HG02870 (cell line): ENCODE measurements around the gene MYL6B.

ENCODE experiments used
- ATAC-seq: cut with Tn5 transposase; IDR thresholded peaks from one replicate; pipeline ENCODE4 v1.9.1; 2021; ENCODE audit warnings: mild to moderate bottlenecking, moderate library complexity; ENCODE audit not compliant: unreplicated experiment

Gene MYL6B

GRCh38 chr12:56121204-56121870 is 31.1 kb upstream of the MYL6B start:
- no peak for ATAC-seq

- no peak for ATAC-seq
Observed at GRCh38 chr12:56122637-56123036, 29.8 kb upstream of the MYL6B start.

DNA sequence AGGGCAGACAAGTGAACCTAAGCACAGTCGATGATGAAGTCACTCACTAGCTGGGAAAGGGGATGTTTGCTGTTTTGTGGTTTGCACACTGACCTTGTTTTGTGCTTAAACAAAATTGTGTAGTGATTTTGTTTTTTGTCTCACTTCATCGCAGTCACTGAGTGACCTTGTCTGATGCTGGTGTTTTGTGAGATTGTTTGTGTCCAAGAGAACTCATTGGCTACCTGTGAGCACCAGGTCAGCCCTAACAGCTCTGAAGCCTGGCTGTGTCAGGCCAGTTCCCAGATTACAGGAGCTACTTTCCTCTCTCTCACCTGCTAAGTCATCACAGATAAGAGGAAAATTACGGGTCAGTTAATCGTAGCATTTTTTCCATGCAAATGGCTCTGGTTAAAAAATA is 28.3 kb upstream of the MYL6B start:
- ATAC-seq = no peak

DNA sequence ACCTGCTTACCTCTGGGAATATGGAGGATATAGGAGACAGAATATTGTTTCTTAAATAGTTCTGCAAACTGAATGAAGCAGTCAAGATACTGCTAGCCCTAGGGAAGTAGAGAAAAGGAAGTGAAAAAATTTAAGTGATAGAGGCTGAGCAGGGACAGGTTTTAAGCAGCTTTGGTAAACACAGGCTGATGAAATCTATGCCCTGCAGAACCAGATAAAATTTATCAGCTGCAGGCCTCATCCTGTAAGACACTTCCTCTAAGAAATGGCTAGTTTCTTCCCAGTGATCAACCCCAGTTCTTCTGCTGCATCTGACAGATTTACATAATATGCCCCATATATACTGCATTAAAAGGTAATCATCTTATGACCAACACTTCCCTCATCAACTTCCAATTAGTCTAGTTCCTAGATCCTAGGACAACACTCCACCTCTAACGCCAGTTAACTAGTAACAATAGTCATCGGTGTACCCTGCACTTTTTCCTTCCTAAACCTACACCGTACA is 25.6 kb upstream of the MYL6B start:
- ATAC-seq = no peak

DNA sequence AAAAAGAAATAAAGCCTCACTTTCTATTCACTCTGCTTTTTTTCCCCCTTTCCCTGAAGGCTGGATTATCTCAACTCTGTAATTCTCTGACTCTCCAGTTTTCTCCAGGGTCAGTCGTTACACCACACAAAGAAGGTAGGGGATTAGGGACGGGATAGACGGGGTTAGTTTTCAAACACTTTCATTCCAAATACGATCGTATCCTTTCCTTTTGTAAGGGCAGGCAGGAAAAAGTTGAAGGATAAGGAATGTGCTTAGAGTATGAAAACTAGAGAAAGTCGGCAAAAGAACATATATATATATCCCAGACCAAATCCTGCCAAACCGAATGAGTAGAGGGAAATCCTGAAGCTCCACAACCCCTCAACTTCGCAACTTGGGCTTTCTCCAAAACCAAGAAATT is 24.9 kb upstream of the MYL6B start:
- no peak for ATAC-seq

DNA sequence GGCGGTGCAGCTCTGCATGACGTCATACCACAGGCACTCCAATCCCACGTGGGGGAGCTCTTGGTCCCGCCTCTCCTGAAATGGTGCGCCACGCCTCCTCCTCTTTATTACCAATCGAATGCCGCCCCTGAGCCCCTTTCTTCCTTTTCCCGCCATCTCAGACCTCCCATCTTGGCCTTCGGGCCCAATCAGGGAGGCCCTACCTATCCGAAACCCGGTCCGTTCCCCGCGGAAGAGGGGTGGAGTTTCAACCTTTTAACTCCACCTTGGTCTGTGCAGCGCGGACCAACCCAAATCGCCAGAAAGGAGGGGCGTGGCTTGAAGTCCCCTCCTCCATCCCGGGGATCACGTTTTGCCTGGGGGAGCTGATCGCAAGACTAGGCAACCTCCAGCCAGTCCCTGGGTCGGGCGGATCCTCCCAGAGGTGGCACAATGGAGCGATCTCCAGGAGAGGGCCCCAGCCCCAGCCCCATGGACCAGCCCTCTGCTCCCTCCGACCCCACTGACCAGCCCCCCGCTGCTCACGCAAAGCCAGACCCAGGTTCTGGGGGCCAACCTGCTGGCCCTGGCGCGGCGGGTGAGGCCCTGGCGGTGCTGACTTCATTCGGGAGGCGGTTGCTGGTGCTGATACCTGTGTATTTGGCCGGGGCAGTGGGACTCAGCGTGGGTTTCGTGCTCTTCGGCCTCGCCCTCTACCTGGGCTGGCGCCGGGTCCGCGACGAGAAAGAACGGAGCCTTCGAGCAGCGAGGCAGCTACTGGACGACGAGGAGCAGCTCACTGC is 24.3 kb upstream of the MYL6B start, which contains the start of gene ESYT1:
ESYT1 (plus strand) TSS at position 380 of the 782 bp plus-strand sequence; CDS start at position 433, 53 bp downstream.
- peak; percentile 88 for ATAC-seq

DNA sequence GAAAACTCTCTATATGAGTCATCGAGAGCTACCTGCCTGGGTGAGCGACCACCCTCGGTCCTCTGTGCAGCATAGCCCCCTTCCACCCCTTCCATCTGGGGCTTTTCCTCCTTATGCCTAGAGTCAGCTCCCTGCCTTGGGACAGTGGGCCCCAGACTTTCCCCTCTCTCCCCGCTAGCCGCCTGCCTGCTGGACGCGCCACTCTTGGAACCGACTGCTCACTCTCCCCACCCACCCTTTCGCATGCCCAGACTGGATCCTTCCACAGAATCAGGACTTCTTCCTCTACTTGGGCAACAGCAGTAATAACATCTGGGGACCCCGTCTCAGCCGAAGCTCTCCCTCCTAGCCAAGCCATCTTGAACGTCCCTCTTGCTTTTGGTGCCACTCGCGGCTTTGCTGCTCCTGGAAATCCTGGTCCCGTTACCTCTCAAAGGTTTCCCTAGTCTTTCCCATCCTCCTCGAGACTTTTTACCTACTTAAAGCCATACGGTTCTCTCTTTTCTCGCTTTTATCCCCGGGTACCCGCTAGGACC is 23.6 kb upstream of the MYL6B start:
- ATAC-seq = no peak

DNA sequence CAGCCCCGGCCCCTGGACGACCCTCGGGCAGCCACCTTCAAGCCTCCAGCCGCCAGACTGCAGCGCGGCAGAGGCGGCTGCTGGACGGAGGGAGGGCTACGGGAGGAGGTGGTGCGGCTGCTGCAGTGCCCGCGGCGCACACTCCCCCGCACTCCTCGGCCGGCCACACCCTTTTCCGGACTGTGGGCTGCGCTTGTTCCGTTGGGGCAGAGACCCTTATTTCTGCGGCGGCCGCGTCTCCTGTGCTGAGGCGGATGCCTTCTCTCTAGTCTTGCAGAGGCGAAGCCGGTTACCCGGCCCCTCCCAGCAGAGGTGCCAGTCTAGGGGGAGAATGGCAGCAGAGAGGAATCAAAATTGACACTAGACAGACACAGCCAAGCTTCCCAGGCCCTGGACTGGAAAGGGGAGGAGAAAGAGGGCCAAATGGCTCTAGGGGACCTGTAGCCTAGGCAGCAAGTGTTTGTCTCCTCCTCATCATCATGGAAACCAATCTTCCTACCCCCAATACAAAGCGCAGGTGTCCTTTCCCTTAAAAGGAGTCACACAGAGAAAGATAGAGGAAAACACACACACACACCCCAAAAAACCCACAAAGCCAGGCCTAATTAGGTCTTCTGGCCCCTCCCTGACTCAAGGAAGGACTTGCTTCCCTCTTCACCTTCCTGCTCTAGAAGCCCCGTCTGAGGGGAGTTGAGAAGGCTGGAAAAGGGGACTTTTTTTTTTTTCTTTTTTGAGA is 23.0 kb upstream of the MYL6B start:
- ATAC-seq = no peak

GRCh38 chr12:56129942-56130495 is 22.4 kb upstream of the MYL6B start:
- ATAC-seq = no peak

GRCh38 chr12:56130876-56131275 is 21.5 kb upstream of the MYL6B start:
- no peak for ATAC-seq

GRCh38 chr12:56134897-56135296 is 17.5 kb upstream of the MYL6B start:
- no peak for ATAC-seq

DNA sequence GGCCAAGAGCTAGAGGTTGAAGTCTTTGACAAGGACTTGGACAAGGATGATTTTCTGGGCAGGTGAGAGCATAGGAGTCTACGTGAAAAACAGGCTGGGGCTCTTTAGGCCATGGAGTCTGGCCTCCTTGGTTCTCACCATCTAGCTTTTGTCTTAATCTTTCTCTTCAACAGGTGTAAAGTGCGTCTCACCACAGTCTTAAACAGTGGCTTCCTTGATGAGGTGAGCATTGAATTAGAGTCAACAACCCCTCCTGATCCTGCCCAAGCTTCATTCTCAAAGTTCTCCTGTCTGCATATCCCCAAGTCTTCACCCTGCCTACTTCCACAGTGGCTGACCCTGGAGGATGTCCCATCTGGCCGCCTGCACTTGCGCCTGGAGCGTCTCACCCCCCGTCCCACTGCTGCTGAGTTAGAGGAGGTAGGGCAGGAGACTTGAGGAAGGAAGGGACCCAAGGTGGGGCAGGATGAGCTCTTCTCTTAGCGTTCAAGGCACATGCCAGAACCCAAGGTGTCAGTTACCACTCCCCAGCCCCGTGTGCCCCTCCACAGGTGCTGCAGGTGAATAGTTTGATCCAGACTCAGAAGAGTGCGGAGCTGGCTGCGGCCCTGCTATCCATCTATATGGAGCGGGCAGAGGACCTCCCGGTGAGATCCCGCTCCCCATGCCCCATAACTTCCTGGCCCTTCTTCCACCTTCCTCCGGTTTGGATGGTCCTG is 14.4 kb upstream of the MYL6B start:
- ATAC-seq = no peak

GRCh38 chr12:56141946-56142784 is 10.2 kb upstream of the MYL6B start:
- ATAC-seq = no peak

DNA sequence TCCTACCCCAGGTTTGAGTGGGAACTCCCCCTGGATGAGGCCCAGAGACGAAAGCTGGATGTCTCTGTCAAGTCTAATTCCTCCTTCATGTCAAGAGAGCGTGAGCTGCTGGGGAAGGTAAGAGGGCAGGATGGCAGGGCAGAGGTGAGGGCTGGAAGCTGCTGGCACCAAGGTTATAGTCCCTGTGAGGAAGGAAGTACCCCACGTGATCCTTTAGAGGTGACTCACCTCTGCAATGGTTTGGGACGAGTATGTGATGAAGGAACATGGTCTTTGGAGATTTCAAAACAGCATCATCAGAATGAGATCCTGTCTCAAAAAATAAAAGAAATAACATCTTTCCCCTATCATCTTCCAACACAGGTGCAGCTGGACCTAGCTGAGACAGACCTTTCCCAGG is 9.2 kb upstream of the MYL6B start:
- ATAC-seq = no peak

DNA sequence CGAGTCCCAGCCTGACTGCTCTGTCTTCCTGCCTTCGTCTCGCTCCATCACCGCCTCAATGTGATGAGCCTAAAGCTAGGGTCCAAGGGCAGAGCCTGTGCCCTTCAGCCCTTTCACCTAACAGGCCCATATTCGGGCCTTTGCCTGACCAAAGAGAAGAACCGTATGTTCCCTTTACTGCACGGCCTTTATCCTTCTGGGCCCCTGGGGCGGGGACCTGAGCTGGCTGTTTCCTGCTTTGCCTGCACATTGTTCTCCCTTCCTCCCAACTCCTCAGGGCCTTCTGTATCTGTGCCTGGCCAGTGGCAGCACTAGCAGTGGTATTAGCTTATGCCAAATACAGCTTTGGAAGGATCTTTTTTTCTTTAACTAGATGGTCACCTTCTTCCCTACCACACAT is 8.5 kb upstream of the MYL6B start:
- no peak for ATAC-seq

- ATAC-seq = no peak
Observed at GRCh38 chr12:56145217-56145616, 7.2 kb upstream of the MYL6B start.

DNA sequence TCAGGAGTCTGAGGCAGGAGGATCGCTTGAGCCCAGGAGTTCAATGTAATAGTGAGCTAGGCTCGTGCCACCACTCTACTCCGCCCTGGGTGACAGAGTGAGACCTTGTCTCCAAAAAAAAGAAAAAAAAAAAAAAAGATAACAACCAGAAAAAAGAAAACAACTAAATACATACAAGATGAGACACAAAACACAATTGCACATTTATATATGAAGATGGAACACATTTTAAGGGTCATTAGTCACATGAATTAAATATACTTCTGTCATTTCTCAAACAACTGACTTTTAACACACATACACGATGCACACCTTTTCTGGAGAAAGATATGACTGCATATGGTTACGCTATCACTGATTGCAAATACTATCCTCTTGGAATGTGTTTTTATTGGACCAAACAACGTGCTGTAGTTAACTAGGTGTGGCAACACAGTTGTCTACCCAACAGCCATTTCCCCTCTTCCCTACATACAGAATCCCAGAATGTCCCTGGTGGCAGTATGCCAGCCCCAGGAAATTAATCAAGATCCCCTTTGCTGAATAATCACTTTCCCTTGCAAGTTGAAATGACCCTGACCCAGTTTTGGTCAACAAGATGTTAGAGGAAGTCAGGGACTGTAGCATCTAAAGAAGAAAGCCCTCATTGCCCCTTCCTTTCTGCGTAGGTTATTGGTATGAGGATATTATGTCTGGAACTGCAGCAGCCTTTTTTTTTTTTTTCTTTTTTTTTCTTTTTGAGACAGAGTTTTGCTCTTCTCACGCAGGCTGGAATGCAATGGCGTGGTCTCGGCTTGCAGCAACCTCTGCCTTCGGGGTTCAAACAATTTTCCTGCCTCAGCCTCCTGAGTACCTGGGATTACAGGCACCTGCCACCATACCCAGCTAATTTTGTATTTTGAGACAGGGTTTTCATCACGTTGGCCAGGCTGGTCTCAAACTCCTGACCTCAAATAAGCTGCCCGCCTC is 5.6 kb upstream of the MYL6B start:
- ATAC-seq = no peak

DNA sequence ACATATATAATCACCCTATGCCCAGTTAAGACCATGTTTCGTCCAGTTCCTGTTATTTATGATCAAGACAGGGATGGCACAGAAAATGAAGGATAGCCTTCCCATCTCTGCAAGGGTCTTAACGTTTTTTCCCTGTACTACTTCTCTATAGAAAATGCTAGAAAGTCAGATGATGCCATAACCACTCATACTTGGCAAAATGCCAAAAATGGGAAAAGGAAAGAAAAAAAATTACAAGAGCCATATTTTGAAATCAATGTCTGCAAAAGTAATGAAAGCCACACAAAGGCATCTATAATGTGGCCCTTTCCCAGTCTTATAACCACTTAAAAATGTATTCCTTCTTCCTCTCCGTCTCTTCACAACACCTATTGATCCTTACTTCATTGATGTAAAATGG is 1.8 kb upstream of the MYL6B start:
- no peak for ATAC-seq
